Epithelial cell of proximal tubule (primary cell): ENCODE results near the gene USP14. TPM values are rescaled to one million over a fixed set of nuclear protein-coding genes. Genes with fewer than 3 reads are reported as not detected.
"Not testable (repeated sequence)": the region's sequence is repeated elsewhere in the genome, so short reads cannot be mapped to it uniquely, and the experiment has no call there.

Experiments
- DNase-seq: peaks from one replicate; pipeline ENCODE4 v3.0.0-alpha.2; 2011; ENCODE audit warnings: low read depth
- H3K4me3 ChIP-seq: 2 replicates; pipeline ENCODE4 v1.5.1; 2011; ENCODE audit warnings: low read depth, mild to moderate bottlenecking, low read length
- CTCF ChIP-seq: conservative IDR thresholded peaks from 2 replicates; pipeline ENCODE4 v1.5.1; 2012; ENCODE audit warnings: low read depth, mild to moderate bottlenecking, low read length
- total RNA-seq: library from RNA; depleted of rRNA; stranded (reverse); fragments of >200 nt; gene quantifications from 2 replicates; pipeline ENCODE4 v1.2.3, GENCODE V29; 2015

Gene USP14
- 18.3 and 18.8 TPM in 2 replicates for total RNA-seq

DNA sequence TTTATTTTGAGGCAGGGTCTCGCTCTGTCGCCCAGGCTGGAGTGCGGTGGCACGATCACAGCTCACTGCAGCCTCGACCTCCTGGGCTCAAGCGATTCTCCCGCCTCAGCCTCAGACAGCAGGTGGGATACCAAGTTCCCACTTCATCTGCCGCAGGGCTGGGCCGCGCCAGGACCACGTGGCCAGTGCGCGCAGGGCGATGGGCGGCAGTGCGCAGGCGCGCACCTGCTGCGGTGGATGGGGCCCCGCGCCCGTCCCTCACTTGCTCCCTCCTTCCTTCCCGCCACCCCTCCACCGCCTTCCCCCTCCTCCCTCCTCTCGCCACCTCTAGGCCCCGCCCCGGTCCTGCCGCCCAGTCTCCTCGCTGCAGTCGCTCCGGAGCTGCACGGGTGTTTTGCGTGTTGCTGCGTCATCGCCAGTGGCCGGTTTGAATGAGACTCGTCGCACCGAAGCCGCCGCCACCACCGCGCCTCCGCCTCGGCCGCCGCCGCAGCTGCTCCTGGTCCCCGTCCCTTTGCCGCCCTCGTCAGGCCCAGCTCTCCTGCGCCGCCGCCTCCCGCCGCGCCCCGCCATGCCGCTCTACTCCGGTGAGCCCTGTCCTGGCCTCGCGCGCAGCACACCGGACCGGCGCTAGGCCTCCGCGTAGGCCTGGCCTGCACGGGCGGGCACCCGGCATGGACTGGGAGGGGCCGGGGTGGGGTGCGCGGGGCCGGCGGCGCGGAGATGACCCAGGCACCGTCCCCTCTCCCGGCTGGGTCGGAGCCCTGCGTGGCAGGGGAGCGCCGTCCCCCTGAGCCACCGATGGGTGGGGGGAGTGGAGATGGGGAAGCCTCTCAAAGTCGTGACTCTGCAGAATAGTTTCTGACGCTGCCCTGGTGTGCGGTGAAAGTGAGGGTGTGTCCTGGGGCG, at the start of gene USP14:
TSS of gene USP14 (plus strand) at position 430 of the 909 bp plus-strand sequence. CDS start at position 572, 142 bp downstream.
- TF ChIP-seq CTCF, result no peak
- peak; percentile 46 for DNase-seq
- H3K4me3 ChIP-seq, result peak within 1 kb of the TSS; percentile 90

GRCh38 chr18:108665-109063, 49.7 kb upstream of the USP14 start:
- not testable (repeated sequence) for H3K4me3 ChIP-seq, DNase-seq

GRCh38 chr18:109130-109921, 49.0 kb upstream of the USP14 start:
- not testable (repeated sequence) for H3K4me3 ChIP-seq
- DNase-seq, result peak; percentile 83

DNA sequence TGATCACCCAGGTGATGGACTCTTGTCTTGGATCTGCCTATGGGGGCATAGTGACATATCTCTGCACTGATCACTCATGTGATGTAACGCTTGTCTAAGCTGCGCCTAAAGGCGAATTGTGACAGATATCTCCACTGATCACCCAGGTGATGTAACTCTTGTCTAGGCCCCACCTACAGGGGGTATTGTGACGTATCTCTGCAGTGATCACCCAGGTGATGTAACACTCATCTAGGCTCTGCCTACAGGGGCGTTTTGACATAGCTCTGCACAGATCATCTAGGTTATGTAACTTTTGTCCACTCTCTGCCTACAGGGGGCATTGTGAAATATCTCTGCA, 48.5 kb upstream of the USP14 start:
- DNase-seq, H3K4me3 ChIP-seq: not testable (repeated sequence)

DNA sequence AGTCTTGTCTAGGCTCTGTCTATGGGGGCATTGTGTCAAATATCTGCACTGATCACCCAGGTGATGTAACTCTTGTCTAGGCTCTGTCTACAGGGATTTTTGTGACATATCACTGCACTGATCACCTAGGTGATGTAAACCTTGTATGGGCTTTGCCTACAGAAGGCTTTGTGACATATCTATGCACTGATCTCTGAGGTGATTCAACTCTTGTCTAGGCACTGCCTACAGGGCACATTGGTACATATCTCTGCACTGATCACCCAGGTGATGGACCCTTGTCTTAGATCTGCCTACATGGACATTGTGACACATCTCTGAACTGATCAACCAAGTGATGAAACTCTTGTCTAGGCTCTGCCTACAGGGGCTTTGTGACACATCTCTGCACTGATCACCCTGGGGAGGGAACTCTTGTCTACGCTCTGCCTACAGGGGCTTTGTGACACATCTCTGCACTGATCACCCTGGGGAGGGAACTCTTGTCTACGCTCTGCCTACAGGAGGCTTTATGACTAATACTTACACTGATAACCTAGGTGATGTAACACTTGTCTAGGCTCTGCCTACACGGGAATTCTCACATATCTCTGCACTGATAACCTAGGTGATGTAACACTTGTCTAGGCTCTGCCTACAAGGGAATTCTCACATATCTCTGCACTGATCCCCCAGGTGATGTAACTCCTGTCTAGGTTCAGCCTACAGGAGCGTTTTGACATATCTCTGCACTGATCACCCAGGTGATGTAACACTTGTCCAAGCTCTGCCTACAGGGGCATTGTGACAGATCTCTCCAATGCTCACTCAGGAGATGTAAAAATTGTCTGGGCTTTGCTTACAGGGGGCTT, 47.8 kb upstream of the USP14 start:
- not testable (repeated sequence) for DNase-seq, H3K4me3 ChIP-seq

DNA sequence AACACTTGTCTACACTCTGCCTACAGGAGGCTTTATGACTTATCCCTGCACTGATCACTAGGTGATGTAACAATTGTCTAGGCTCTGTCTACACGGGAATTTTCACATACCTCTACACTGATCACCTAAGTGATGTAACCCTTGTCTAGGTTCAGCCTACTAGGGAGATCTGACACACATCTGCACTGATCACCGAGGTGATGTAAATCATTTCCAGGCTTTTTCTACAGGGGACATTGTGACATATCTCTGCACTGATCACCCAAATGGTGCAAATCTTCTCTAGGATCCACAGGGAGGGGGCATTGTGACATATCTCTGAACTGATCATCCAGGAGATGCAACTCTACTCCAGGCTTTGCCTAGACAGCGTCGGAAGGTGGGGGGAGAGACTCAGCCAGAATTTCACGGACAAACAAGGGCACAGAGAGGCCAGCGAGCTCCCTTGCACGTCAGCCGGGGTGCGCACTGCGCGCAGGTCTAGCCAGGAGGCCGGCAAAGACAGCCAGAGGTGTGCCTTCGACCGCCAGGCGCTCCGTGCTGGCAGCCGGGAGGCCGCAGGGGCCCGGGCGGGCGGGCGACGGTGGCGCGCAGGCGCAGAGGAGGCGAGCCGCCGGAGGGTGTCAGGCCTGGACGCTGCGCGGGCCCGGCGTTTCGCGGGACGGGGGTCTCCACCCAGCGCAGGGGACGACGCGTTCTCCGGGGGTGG, 46.9 kb upstream of the USP14 start:
- peak; percentile 23 for DNase-seq
- TF ChIP-seq CTCF, result no peak
- peak overlapping the region; percentile 46 for H3K4me3 ChIP-seq

- DNase-seq, result not testable (repeated sequence)
- H3K4me3 ChIP-seq, result peak overlapping the region; percentile 35
Measured at GRCh38 chr18:112015-112733, 46.2 kb upstream of the USP14 start.

DNA sequence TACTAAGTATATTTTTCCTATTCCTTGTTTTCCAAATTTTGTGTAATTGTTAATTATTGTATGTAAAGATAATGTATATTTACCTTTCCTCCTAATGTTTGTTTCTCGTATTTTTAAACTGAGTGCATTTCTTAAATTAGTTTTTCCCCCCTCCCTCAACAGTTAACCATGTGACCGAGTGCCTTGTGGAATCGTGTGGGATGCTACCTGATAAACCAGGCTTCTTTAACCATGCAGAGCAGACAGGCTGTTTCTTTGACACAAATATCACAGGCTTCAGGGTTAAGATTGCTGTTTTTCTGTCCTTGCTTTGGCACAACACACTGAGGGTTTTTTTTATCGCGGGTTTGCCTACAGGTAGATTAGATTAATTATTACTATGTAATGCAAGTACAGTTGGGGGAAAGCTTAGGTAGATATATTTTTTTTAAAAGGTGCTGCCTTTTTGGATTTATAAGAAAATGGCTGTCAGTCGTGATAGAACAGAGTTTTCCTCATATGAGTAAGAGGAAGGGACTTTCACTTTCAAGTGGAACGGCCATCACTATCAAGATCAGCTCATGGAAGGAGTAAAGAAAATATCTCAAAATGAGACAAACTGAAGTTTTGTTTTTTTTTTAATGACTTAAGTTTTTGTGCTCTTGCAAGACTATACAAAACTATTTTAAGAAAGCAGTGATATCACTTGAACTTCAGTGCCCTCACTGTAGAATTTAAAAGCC, 37.7 kb upstream of the USP14 start:
- H3K4me3 ChIP-seq, DNase-seq: not testable (repeated sequence)

DNA sequence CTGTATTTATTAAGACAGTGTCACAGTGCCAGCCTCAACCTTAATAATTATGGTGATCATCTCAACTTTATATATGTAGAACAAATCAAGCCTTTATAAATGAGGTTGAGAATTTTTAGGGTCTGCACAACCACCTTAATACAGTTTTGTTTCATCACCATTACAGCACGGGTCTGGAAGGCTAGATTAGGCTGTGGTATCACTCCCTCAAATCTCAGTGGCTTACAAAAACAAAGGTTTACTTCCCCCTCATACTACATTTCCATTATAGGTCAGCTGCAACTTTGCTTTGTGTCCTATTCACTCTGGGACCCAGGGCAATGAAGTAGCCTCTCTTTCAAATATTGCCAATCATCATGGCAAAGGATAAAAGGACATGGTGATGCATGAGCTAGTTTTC, 23.3 kb upstream of the USP14 start:
- DNase-seq, result no peak
- no peak for TF ChIP-seq CTCF
- no peak overlapping the region for H3K4me3 ChIP-seq
